Activated CD4-positive, alpha-beta memory T cell treated with anti-CD3 and anti-CD28 coated beads, Interleukin-2, amount 10 ng/mL, durations not matched to agents 7 days and 5 days (primary cell): ENCODE results near the gene LY6G6D. TPM values are rescaled to one million over a fixed set of nuclear protein-coding genes. Genes with fewer than 3 reads are reported as not detected.

ENCODE experiments used
- CTCF ChIA-PET: fragments of 350-600 bp; sonication (Branson Sonifier 250); formaldehyde crosslinking; loops from one replicate; lab custom pipeline; 2021; ENCODE audit warnings: antibody characterized with exemption, inconsistent platforms; lab: Charles Lee
- POLR2A ChIA-PET: fragments of 350-600 bp; sonication (Branson Sonifier 250); formaldehyde crosslinking; loops from one replicate; lab custom pipeline; 2021; ENCODE audit warnings: antibody characterized with exemption; lab: Charles Lee
- DNase-seq: peaks from one replicate; pipeline ENCODE4 v3.0.0-alpha.2; 2020
- H3K27ac Mint-ChIP-seq: one replicate; pipeline ENCODE4 v1.8.0; 2021; ENCODE audit warnings: mild to moderate bottlenecking, mixed read lengths
- H3K27me3 Mint-ChIP-seq: one replicate; pipeline ENCODE4 v1.8.0; 2021; ENCODE audit warnings: mixed read lengths
- H3K36me3 Mint-ChIP-seq: one replicate; pipeline ENCODE4 v1.8.0; 2021; ENCODE audit warnings: low read depth, mixed read lengths
- H3K4me1 Mint-ChIP-seq: one replicate; pipeline ENCODE4 v1.8.0; 2021; ENCODE audit warnings: mixed read lengths
- H3K4me3 Mint-ChIP-seq: one replicate; pipeline ENCODE4 v1.8.0; 2021; ENCODE audit warnings: mild to moderate bottlenecking, mixed read lengths
- H3K9me3 Mint-ChIP-seq: one replicate; pipeline ENCODE4 v1.8.0; 2021; ENCODE audit warnings: mixed read lengths
- total RNA-seq, 2 experiments: library from RNA; stranded (reverse); gene quantifications; one replicate each; pipeline ENCODE4 v1.2.3, GENCODE V29; 2021

Gene LY6G6D
- total RNA-seq, 2 experiments from 2014 or later, result not detected

DNA sequence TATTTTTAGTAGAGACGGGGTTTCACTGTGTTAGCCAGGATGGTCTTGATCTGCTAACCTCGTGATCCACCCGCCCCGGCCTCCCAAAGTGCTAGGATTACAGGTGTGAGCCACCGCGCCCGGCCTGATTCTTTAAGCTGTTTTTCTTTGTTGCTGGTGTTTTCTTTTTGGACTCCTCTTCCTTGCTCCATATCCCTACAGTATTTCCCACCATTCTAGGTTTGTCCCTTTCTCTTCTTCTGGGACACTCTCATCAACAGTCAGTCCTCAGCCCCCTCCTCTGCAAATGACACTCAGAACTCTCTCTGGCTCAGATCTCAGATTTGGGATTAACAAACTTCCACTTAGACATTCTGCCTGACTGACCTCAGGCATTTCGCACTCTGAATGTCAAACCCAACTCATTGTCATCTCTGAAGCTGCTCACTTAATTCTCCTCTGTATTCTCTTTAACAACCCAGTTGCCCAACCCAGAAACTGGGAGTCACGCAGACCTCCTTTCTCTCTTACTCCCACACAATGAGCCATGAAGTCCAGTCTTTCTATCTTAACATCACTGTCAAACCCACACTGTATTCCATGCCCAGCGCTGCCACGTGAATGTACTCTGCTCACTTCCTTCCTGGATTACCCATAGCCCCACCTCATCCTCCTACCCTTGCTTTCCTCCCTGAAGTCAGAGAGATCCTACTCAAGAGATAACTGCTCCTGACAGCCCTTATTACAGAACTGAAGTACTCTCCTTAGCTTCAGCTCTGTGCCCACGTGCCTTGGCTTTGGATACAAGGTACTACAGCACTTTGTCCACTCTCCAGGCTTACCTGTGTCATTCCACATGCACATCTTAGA lies 10.6 kb downstream of the LY6G6D start:
- H3K9me3 Mint-ChIP-seq, result no peaks in the 10 kb centered on the region
- DNase-seq, result no peak
- H3K36me3 Mint-ChIP-seq, result peaks cover 41% of the 10 kb centered on the region
- H3K4me1 Mint-ChIP-seq, result peaks cover 55% of the 10 kb centered on the region
- ChIA-PET CTCF (interaction anchor here (1.5 to 2.1 kb wide), 2 partner anchors 14 to 105 kb away, joined by 3 to 15 read pairs; partner anchors contain the start of gene MSH5), POLR2A (interaction anchor here (0.9 to 5.5 kb wide), 7 partner anchors 11 to 103 kb away, joined by 3 to 58 read pairs (median 3); partner anchors contain the start of genes ABHD16A, CLIC1 and MSH5)
- H3K4me3 Mint-ChIP-seq, result no peak overlapping the region
- peaks cover 4% of the 10 kb centered on the region for H3K27me3 Mint-ChIP-seq
- no peak overlapping the region for H3K27ac Mint-ChIP-seq

DNA sequence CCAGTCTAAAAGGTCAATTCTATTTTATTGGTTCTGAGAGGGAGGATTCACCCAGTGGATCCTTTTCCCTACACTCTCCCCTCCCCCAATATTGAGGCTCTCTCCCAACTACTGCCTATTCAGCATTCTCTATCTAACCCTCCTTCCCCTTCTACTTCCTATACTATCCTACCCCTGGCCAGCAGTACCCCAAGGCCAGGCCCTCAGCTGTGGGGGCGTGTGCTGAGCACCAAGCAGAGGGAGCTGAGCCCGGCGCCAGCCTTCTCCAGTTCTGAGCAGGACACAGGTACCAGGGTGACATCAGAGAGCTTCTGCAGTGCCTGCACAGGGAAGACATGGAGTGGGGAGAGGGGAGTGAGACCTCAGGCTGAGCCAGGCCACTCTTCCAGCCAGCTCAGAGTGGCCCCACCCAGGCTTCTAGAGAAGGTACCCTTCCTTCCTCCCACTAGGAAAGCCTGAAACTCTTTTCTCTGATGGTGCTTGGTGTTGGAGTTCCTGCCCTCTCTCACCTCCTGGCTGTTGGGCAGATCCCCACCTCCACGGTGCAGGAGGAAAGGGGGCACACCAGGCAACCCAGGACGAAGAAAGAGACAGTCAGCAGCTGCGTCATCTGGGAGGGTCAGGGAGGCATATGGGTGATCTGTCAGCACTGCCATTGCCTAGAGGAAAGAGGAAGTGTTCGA lies 12.0 kb downstream of the LY6G6D start:
- DNase-seq, result peak; percentile 33
- Mint-ChIP-seq H3K9me3 (no peaks in the 10 kb centered on the region), H3K36me3 (peaks cover 55% of the 10 kb centered on the region), H3K27me3 (no peaks in the 10 kb centered on the region), H3K4me1 (peaks cover 67% of the 10 kb centered on the region), H3K4me3 (peak overlapping the region; percentile 60), H3K27ac (peak overlapping the region; percentile 80)
- ChIA-PET POLR2A (interaction anchor here (0.7 to 5.5 kb wide), 10 partner anchors 10 to 93 kb away, joined by 3 to 58 read pairs (median 4); partner anchors contain the start of genes ABHD16A, CLIC1, MSH5 and VARS1), CTCF (interaction anchor here (1.1 to 5.1 kb wide), 3 partner anchors 11 to 103 kb away, joined by 3 to 31 read pairs (median 15); no protein-coding TSS in a partner anchor)

GRCh38 chr6:31727717-31728671 lies 12.8 kb downstream of the LY6G6D start:
- H3K27ac Mint-ChIP-seq, result peak overlapping the region; percentile 82
- H3K4me1 Mint-ChIP-seq, result peaks cover 69% of the 10 kb centered on the region
- POLR2A ChIA-PET, result interaction anchor here (0.9 to 5.5 kb wide), 10 partner anchors 9 to 99 kb away, joined by 3 to 58 read pairs (median 10); partner anchors contain the start of genes ABHD16A, CLIC1, HSPA1B and MSH5
- no peaks in the 10 kb centered on the region for H3K27me3 Mint-ChIP-seq
- no peaks in the 10 kb centered on the region for H3K9me3 Mint-ChIP-seq
- CTCF ChIA-PET, result interaction anchor here (1.1 to 5.5 kb wide), 5 partner anchors 11 to 103 kb away, joined by 3 to 46 read pairs (median 31); partner anchors contain the start of gene MSH5
- H3K4me3 Mint-ChIP-seq, result peak overlapping the region; percentile 88
- DNase-seq, result no peak
- peaks cover 58% of the 10 kb centered on the region for H3K36me3 Mint-ChIP-seq

- POLR2A ChIA-PET, result interaction anchor here (0.7 to 4.0 kb wide), 16 partner anchors 10 to 108 kb away, joined by 3 to 50 read pairs (median 5); partner anchors contain the start of genes HSPA1B, LSM2, MSH5 and VARS1
- peaks cover 76% of the 10 kb centered on the region for H3K4me1 Mint-ChIP-seq
- no peaks in the 10 kb centered on the region for H3K9me3 Mint-ChIP-seq
- H3K36me3 Mint-ChIP-seq, result peaks cover 67% of the 10 kb centered on the region
- H3K27me3 Mint-ChIP-seq, result no peaks in the 10 kb centered on the region
- H3K4me3 Mint-ChIP-seq, result peak within 1 kb of the TSS; percentile 88
- no peak for DNase-seq
- CTCF ChIA-PET, result interaction anchor here (0.7 to 5.5 kb wide), 13 partner anchors 10 to 110 kb away, joined by 3 to 46 read pairs (median 7); partner anchors contain the start of genes ABHD16A, HSPA1A, HSPA1B and HSPA1L
- H3K27ac Mint-ChIP-seq, result peak within 1 kb of the TSS; percentile 82
These were observed 13.8 kb downstream of the LY6G6D start, which contains the start of gene DDAH2 for GRCh38 chr6:31728767-31729514. Gene DDAH2 (minus strand): TSS chr6:31729299. CDS start chr6:31729161, 138 bp downstream.

GRCh38 chr6:31729515-31729978 lies 14.4 kb downstream of the LY6G6D start:
- H3K4me3 Mint-ChIP-seq, result peak overlapping the region; percentile 88
- ChIA-PET POLR2A (interaction anchor here (0.7 to 4.0 kb wide), 18 partner anchors 10 to 107 kb away, joined by 3 to 50 read pairs (median 5); partner anchors contain the start of genes HSPA1A, HSPA1B, HSPA1L and LSM2), CTCF (interaction anchor here (0.6 to 5.5 kb wide), 15 partner anchors 10 to 161 kb away, joined by 3 to 46 read pairs (median 4); partner anchors contain the start of genes ABHD16A, HSPA1A, HSPA1B and HSPA1L)
- no peaks in the 10 kb centered on the region for H3K27me3 Mint-ChIP-seq
- peak; percentile 82 for DNase-seq
- peaks cover 73% of the 10 kb centered on the region for H3K36me3 Mint-ChIP-seq
- peaks cover 79% of the 10 kb centered on the region for H3K4me1 Mint-ChIP-seq
- H3K27ac Mint-ChIP-seq, result peak overlapping the region; percentile 82
- no peaks in the 10 kb centered on the region for H3K9me3 Mint-ChIP-seq

GRCh38 chr6:31729979-31730630 lies 15.0 kb downstream of the LY6G6D start:
- H3K27me3 Mint-ChIP-seq, result no peaks in the 10 kb centered on the region
- ChIA-PET POLR2A (interaction anchor here (0.9 to 4.0 kb wide), 17 partner anchors 9 to 106 kb away, joined by 3 to 50 read pairs (median 5); partner anchors contain the start of genes HSPA1A, HSPA1B, HSPA1L and LSM2), CTCF (interaction anchor here (0.6 to 5.5 kb wide), 18 partner anchors 9 to 160 kb away, joined by 3 to 46 read pairs (median 4); partner anchors contain the start of genes ABHD16A, HSPA1A, HSPA1B and HSPA1L)
- H3K27ac Mint-ChIP-seq, result peak overlapping the region; percentile 70
- peak overlapping the region; percentile 88 for H3K4me3 Mint-ChIP-seq
- H3K4me1 Mint-ChIP-seq, result peaks cover 79% of the 10 kb centered on the region
- H3K9me3 Mint-ChIP-seq, result no peaks in the 10 kb centered on the region
- H3K36me3 Mint-ChIP-seq, result peaks cover 79% of the 10 kb centered on the region
- DNase-seq, result peak; percentile 69

GRCh38 chr6:31730631-31731086 lies 15.5 kb downstream of the LY6G6D start:
- ChIA-PET POLR2A (interaction anchor here (0.7 to 4.0 kb wide), 15 partner anchors 9 to 446 kb away, joined by 3 to 50 read pairs (median 5); partner anchors contain the start of genes HSPA1A, HSPA1B, HSPA1L and LSM2), CTCF (interaction anchor here (0.6 to 5.5 kb wide), 11 partner anchors 8 to 159 kb away, joined by 3 to 46 read pairs (median 4); partner anchors contain the start of genes ABHD16A, HSPA1B and MSH5)
- Mint-ChIP-seq H3K36me3 (peaks cover 82% of the 10 kb centered on the region), H3K4me1 (peaks cover 77% of the 10 kb centered on the region), H3K27ac (peak overlapping the region; percentile 70), H3K27me3 (no peaks in the 10 kb centered on the region), H3K9me3 (no peaks in the 10 kb centered on the region), H3K4me3 (peak overlapping the region; percentile 88)
- no peak for DNase-seq

DNA sequence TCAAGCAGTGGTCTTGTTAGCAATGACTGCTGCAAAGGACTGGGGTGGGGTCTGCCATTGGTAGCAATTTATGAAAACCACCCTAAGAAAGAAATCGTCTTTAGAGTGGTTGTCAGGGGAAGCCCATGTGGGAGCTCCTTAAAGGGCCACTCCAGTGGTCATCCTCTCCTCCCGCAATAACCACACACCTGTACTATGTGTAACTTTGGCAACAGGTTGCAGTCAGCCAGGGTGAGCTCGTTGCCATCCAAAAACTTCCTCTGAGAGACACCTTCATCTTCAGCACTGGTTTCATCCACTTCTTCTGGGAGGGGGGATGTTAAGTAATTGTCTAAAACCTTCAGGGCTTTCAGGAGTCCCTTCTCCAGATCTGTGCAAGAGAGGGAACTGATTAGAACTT lies 16.9 kb downstream of the LY6G6D start:
- CTCF ChIA-PET, result interaction anchor here (1.1 to 5.5 kb wide), 2 partner anchors 38 to 99 kb away, joined by 5 to 46 read pairs; no protein-coding TSS in a partner anchor
- H3K4me3 Mint-ChIP-seq, result no peak overlapping the region
- peaks cover 78% of the 10 kb centered on the region for H3K36me3 Mint-ChIP-seq
- no peaks in the 10 kb centered on the region for H3K27me3 Mint-ChIP-seq
- no peak for DNase-seq
- POLR2A ChIA-PET, result interaction anchor here (0.7 to 10.6 kb wide), 5 partner anchors 7 to 99 kb away, joined by 3 to 130 read pairs (median 3); partner anchors contain the start of genes CSNK2B, GPANK1, LY6G6D and MSH5
- peaks cover 69% of the 10 kb centered on the region for H3K4me1 Mint-ChIP-seq
- H3K9me3 Mint-ChIP-seq, result no peaks in the 10 kb centered on the region
- H3K27ac Mint-ChIP-seq, result peak overlapping the region; percentile 47

DNA sequence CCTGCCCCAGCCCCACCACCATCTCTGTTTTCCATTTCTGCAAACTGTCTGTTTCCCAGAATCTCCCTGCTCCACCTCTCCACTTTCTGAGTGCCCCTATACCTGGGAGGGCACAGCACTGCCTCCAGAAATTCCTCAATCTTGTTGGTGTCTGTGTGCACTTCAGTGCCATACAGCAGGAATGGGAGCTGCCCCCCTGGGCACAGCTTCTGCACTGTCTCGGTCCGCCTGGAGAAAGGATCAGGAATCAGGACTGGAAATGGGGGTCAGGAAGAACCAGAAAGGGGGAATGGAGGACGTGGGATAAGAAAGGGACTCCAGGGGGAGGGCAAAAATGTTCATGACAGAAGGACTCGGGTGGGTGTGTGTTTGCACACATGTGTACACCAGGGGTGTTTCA lies 18.6 kb downstream of the LY6G6D start:
- Mint-ChIP-seq H3K4me3 (peak overlapping the region; percentile 99), H3K9me3 (no peaks in the 10 kb centered on the region), H3K27ac (peak overlapping the region; percentile 95), H3K27me3 (no peaks in the 10 kb centered on the region), H3K36me3 (peaks cover 63% of the 10 kb centered on the region), H3K4me1 (peaks cover 69% of the 10 kb centered on the region)
- ChIA-PET CTCF (interaction anchor here (1.0 to 5.5 kb wide), 2 partner anchors 36 to 97 kb away, joined by 4 to 46 read pairs; no protein-coding TSS in a partner anchor), POLR2A (interaction anchor here (1.0 to 10.6 kb wide), 8 partner anchors 30 to 100 kb away, joined by 3 to 130 read pairs (median 42); partner anchors contain the start of genes ABHD16A, BAG6, CSNK2B and GPANK1)
- no peak for DNase-seq
